Ascending aorta (tissue), 2 donors: ENCODE data around the gene FAAP100. TPM values are rescaled to one million over a fixed set of nuclear protein-coding genes. Genes with fewer than 3 reads are reported as not detected.

Experiments used
- DNase-seq, 2 donors: peaks; one replicate each; pipeline ENCODE4 v3.0.0-alpha.2; 2019; ENCODE audit warnings: low spot score in 2 of 2
- H3K27ac ChIP-seq, 2 donors: fragments of 200-600 bp; sonication (generic); one replicate each; pipeline ENCODE4 v1.5.1; 2016 to 2017; ENCODE audit warnings: mild to moderate bottlenecking in 1 of 2
- H3K27me3 ChIP-seq: fragments of 200-600 bp; sonication (generic); one replicate; pipeline ENCODE4 v1.5.1; 2017
- H3K36me3 ChIP-seq, 2 donors: fragments of 200-600 bp; sonication (generic); one replicate each; pipeline ENCODE4 v1.5.1; 2016
- H3K4me1 ChIP-seq, 2 donors: fragments of 200-600 bp; sonication (generic); one replicate each; pipeline ENCODE4 v1.5.1; 2016 to 2017; ENCODE audit warnings: mild to moderate bottlenecking in 1 of 2
- H3K4me3 ChIP-seq, 2 donors: fragments of 200-600 bp; sonication (generic); one replicate each; pipeline ENCODE4 v1.5.1; 2016 to 2017; ENCODE audit warnings: mild to moderate bottlenecking in 1 of 2
- H3K9me3 ChIP-seq, 2 donors: fragments of 200-600 bp; sonication (generic); one replicate each; pipeline ENCODE4 v1.5.1; 2016
- intact Hi-C: fragments of 100-400 bp; cut with DNase I; formaldehyde crosslinking; loops from one replicate; pipeline ENCODE4 v1.15.1; 2023
- total RNA-seq: library from RNA; depleted of rRNA; stranded (reverse); fragments of >200 nt; gene quantifications from one replicate; pipeline ENCODE4 v1.1.0, GENCODE V29; 2016
- TF ChIP-seq, protein P1 (sequence below), 3 experiments: fragments of 200-600 bp in 2 of 3; fragments of 450-650 bp in 1 of 3; sonication (generic) in 2 of 3; IDR thresholded peaks; one replicate each; pipeline ENCODE4 v1.5.1; 2016 to 2019; ENCODE audit warnings: antibody characterized with exemption in 3 of 3, mild to moderate bottlenecking in 1 of 3, moderate library complexity in 1 of 3

Gene FAAP100
- total RNA-seq, 1 donor from 2014 or later = 75.6 TPM

DNA sequence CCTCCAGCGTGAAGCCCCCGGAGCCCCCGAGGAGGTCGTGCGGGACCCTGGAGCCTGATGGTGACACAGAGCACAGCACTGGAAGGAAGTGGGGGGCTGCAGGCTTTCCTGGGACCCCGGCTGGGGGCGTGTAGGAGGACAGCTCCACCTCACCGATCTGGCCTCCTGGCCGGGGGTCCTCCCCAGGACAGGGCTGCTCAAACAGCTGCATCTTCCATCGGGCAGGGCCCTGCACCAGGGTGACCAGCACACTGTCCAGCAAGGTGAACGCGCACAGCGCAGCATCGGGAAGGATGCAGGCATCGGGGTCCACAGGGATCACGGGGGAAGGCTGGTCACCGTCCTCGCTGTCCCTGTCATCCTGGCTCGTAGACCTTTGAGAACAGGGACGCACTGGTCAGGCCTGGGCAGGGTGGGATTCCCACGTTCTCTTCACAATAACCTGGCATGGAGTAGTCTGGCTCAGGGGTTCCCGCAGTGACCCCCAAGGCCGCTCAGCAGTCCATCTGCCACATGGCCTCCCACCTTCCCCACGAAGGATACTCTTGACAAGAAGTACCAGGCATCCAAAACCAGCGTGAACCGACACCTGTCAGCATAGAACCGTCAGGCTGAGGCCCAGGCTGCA, 1.2 kb downstream of the FAAP100 start:
- H3K9me3 ChIP-seq = no peaks in the 10 kb centered on the region
- H3K4me1 ChIP-seq = peaks cover 17 to 24% of the 10 kb centered on the region in 2 donors
- TF ChIP-seq, protein P1, sequence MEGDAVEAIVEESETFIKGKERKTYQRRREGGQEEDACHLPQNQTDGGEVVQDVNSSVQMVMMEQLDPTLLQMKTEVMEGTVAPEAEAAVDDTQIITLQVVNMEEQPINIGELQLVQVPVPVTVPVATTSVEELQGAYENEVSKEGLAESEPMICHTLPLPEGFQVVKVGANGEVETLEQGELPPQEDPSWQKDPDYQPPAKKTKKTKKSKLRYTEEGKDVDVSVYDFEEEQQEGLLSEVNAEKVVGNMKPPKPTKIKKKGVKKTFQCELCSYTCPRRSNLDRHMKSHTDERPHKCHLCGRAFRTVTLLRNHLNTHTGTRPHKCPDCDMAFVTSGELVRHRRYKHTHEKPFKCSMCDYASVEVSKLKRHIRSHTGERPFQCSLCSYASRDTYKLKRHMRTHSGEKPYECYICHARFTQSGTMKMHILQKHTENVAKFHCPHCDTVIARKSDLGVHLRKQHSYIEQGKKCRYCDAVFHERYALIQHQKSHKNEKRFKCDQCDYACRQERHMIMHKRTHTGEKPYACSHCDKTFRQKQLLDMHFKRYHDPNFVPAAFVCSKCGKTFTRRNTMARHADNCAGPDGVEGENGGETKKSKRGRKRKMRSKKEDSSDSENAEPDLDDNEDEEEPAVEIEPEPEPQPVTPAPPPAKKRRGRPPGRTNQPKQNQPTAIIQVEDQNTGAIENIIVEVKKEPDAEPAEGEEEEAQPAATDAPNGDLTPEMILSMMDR (IDR thresholded peaks at IDR 0.05) = no peak
- H3K27me3 ChIP-seq = no peaks in the 10 kb centered on the region
- peaks cover 22 to 42% of the 10 kb centered on the region in 2 donors for H3K36me3 ChIP-seq
- intact Hi-C loops = no loop called here
- H3K4me3 ChIP-seq = peak overlapping the region; percentile 81 to 83
- DNase-seq = no peak
- peak overlapping the region; percentile 75 to 93 for H3K27ac ChIP-seq

DNA sequence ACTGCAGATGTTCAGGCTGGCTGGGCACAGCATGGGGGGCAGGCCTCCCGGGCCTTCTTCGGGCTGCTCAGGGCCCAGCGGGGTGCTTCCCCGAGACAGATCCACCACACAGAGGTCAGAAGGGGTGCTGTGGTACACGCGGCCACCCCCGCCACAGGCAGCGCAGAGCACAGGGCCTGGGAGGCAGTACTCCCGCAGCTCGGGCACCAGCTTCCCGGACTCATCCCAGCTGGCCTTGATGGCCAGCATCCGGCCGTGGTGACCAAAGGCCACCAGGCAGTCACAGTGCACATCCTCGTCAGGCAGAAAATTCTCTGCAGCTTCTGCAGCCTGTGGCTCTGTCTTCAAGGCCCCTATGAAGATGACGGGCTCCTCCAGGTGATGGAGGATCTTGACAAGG, 1.9 kb downstream of the FAAP100 start:
- Histone ChIP-seq H3K36me3 (peaks cover 26 to 48% of the 10 kb centered on the region in 2 donors), H3K4me3 (no peak overlapping the region), H3K4me1 (peaks cover 17 to 23% of the 10 kb centered on the region in 2 donors), H3K27me3 (no peaks in the 10 kb centered on the region), H3K9me3 (no peaks in the 10 kb centered on the region), H3K27ac (no peak overlapping the region)
- DNase-seq = no peak
- intact Hi-C loops = no loop called here
- TF ChIP-seq, protein P1 (IDR thresholded peaks at IDR 0.05) = no peak

DNA sequence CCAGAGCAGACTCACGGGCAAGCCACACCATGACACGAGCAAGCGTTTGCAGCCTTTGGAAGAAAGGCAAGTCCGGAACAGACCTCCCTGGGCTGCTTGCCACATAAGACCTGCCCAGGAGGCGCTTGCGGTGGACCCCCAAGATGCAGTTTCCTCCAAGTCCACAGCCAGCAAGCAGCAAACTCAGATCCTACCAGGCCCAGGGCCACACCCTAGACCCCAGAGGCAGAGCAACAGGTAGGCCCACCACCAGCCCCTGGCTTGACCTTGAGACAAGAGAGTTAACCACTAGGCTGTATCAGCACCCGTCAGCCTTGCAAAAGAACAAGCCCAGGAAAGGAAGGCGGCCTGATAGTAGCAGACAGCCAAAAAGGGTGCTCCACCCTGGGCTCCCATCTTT, 2.3 kb downstream of the FAAP100 start:
- DNase-seq = no peak
- H3K4me3 ChIP-seq = no peak overlapping the region
- H3K27me3 ChIP-seq = no peaks in the 10 kb centered on the region
- intact Hi-C loops = no loop called here
- TF ChIP-seq, protein P1 (IDR thresholded peaks at IDR 0.05) = no peak
- H3K27ac ChIP-seq = no peak overlapping the region
- H3K36me3 ChIP-seq = peaks cover 31 to 53% of the 10 kb centered on the region in 2 donors
- no peaks in the 10 kb centered on the region for H3K9me3 ChIP-seq
- peaks cover 17 to 23% of the 10 kb centered on the region in 2 donors for H3K4me1 ChIP-seq

DNA sequence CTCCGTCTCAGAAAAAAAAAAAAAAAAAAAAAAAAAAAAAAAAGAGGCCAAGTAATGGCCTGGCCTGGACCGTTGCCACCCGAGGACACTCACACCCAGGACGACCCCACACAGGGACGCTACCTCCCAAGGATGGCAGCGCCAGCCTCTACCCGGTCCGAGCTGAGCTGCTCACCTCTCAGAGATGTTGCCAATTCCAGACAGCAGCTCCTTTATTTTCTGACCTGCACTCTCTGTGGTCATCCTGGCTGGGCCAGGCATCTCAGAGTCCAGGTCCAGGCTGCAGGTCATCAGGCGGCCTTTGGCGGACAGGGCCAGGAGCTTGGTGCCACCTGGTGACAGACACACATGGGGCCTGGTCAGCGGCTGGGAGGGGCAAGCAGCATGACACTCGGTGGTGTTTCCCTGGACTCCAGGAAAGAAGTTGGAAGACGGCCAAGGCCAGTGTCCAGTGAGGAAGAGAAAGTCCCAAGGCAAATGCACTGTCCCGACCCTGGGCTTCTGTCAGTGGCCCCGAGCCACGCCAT, 3.1 kb downstream of the FAAP100 start:
- intact Hi-C loops = no loop called here
- no peak overlapping the region for H3K27ac ChIP-seq
- H3K36me3 ChIP-seq = peaks cover 36 to 59% of the 10 kb centered on the region in 2 donors

DNA sequence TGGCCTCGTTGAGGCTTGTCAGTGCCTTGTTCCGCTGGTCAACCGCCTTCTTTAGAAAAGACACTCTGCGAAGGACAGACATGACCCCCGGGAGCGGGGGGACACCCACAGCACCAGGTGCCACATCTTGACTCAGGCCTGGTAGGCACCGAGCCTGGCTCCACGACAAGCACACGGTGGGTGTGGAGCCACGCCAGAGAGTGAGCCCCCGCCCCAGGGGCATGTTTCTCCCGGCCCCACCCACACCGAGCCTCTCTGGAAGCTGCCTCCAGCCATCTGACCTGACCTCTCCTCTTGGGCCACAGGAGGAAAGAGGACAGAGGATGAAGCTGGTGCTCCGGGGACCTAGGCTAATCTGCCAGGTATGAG, 4.6 kb downstream of the FAAP100 start:
- Histone ChIP-seq H3K27ac (no peak overlapping the region), H3K9me3 (no peaks in the 10 kb centered on the region), H3K27me3 (no peaks in the 10 kb centered on the region), H3K4me1 (peaks cover 9 to 12% of the 10 kb centered on the region in 2 donors), H3K36me3 (peaks cover 50 to 74% of the 10 kb centered on the region in 2 donors), H3K4me3 (no peak overlapping the region)
- TF ChIP-seq, protein P1 (IDR thresholded peaks at IDR 0.05) = no peak
- DNase-seq = no peak
- intact Hi-C loops = no loop called here

More for the DNA sequence above, 3.1 kb downstream of the FAAP100 start:
- TF ChIP-seq, protein P1 (IDR thresholded peaks at IDR 0.05) = no peak
- no peak for DNase-seq
- no peak overlapping the region for H3K4me3 ChIP-seq
- peaks cover 17 to 21% of the 10 kb centered on the region in 2 donors for H3K4me1 ChIP-seq
- H3K9me3 ChIP-seq = no peaks in the 10 kb centered on the region
- H3K27me3 ChIP-seq = no peaks in the 10 kb centered on the region
